IPS-18c (cell line): ENCODE results near the gene NCOA3.

Experiments
- H3K4me3 ChIP-seq: 2 replicates; pipeline ENCODE4 v1.7.0; 2013; ENCODE audit warnings: low read depth, mild to moderate bottlenecking, low read length, moderate library complexity; ENCODE audit not compliant: insufficient read depth
- H3K9me3 ChIP-seq: one replicate; pipeline ENCODE4 v1.6.1; 2013; ENCODE audit warnings: mild to moderate bottlenecking, low read length, moderate library complexity; ENCODE audit not compliant: control insufficient read depth, insufficient read depth

NCOA3 gene

DNA sequence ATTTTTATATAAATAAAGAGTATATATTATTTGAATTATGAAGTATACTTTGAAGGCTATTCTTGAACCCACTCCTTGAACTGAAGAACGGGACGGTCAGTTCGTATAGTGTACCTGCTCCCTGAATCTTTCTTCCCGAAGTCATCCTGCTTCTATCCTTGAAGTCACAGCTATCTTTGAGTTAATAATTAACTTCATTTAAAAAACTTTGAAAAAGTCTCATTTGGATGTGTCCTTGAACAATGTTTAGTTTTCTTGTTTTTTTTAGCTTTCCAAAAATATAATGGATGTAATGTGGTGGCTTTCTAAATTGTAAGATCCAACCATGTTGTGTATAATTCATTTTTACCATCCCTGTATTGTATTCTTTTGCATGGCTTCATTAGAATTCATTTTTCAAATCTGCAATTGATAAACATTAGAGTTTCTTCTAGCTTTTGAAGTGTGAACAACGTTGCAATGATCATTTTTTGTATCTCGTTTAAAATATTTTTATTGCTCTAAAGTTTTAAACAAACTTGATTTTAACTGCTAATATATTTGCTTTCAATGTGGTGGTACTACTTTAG is 94.4 kb downstream of the NCOA3 start:
- H3K4me3 ChIP-seq: no peak overlapping the region
- H3K9me3 ChIP-seq: peaks cover 3% of the 10 kb centered on the region

- H3K4me3 ChIP-seq: no peak overlapping the region
Observed at GRCh38 chr20:47597090-47597489, 95.4 kb downstream of the NCOA3 start.

DNA sequence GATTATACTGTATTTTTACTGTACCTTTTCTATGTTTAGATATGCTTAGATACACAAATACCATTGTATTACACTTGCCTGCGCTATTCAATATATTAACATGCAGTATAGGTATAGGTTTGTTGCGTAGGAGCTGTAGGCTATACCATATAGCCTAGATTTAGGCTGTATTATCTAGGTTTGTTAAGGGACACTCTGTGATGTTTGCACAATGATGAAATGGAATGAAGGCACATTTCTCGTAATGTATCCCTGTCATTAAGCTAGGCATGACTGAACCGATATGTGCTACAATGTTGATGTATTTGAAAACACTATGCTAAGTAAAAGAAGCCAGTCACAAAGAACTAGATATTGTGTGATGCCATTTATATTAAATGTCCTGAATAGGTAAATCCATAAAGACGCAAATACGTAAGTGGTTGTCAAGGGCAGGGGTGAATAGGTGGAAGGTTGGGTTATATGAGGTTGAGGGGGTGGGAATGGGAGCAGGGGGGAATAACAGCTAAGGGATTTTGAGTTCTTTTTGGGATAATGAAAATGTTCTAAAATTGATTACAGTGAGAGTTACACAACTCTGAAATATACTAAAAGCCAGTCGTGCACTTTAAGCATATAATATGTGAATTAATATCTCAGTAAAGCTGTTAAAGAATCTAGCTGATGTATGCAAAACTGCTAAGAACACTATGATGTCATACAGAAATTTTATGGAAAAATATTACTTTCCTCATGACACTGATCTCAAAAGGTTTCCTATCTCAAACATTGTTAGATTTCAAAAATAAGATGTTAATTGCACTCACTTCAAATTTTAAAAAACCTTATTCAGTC is 97.4 kb downstream of the NCOA3 start:
- H3K4me3 ChIP-seq: no peak overlapping the region
- peaks cover 3% of the 10 kb centered on the region for H3K9me3 ChIP-seq

More at GRCh38 chr20:47597090-47597489, 95.4 kb downstream of the NCOA3 start:
- H3K9me3 ChIP-seq: peaks cover 3% of the 10 kb centered on the region

DNA sequence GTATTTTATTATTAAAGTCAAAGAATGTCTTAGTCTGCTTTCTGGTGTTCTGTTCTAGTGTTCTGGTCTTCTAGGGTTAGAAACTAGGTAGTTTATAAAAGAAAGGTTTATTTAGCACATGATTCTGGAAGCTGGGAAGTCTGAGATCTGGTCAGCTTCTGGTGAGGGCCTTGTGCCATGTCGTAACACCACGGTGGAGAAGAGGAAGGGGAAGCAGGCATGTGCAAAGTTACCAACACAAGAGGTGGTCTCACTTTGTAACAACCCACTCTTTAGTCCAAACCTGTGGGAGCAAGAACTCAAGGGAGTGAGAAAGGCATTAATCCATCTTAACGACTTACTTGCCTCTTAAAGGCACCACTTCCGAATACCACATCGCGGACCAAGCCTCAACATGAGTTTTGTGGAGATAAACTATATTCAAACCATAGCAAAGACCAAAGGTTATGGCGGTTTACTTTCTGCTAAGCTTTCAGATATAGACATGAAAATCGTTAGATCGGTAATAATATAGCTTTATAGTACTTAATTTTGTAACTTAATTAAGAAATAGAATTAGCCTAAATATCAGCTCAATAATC is 99.4 kb downstream of the NCOA3 start:
- no peak overlapping the region for H3K4me3 ChIP-seq
- peaks cover 3% of the 10 kb centered on the region for H3K9me3 ChIP-seq

GRCh38 chr20:47603260-47603659 is 101.6 kb downstream of the NCOA3 start:
- Histone ChIP-seq H3K9me3 (no peaks in the 10 kb centered on the region), H3K4me3 (no peak overlapping the region)

DNA sequence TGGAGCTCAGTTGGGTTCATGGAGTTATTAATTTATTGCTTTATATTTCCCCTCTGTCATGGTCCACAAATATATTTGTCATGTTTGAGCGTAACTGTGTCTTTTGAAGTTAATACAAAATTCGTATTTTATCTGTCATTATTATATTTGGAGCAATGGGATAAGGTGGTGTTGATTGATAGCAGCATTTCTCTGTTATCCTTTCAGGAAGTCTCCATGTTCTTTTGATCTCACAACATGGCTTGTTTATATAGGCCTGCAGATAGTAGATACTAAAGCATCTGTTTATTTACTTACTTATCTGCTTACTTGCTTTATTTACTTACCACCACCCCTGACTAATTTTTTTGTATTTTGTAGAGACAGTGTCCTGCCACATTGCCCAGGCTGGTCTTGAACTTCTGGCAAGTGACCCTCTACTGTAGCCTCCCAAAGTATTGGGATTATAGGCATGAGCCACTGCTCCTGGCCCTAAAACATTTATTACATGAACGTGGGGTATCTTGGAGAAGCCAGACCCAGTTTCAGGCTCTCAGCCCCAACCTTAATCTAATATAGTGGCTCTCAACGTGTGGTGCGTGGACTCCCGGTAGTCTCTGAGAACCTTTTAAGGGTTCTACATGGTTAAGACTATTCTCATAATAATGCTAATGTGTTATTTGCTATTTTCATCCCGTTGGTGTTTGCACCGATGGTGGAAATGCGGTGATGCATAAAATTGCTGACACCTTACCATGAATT is 104.2 kb downstream of the NCOA3 start:
- Histone ChIP-seq H3K9me3 (no peaks in the 10 kb centered on the region), H3K4me3 (no peak overlapping the region)

GRCh38 chr20:47606414-47606982 is 104.8 kb downstream of the NCOA3 start:
- Histone ChIP-seq H3K4me3 (no peak overlapping the region), H3K9me3 (no peaks in the 10 kb centered on the region)

GRCh38 chr20:47606983-47607613 is 105.4 kb downstream of the NCOA3 start:
- Histone ChIP-seq H3K4me3 (no peak overlapping the region), H3K9me3 (no peaks in the 10 kb centered on the region)

DNA sequence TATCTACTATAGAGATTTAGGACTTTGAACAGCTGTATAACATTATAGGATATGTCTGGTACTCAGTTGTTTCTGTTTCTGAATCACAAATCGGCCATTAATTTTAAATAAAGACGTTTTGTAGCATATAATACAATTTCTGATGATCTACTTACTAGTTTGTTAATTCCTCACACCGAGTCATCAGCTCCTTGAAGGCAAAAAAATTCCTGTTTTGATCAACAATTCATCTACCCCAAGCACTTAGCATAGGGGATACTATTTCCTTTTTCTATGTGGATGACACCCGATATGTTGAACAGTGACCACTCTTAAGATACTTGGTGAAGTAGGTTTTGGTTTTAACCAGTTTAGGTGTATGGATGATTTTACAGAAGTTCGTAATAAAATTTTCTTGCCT is 107.3 kb downstream of the NCOA3 start:
- H3K9me3 ChIP-seq: no peaks in the 10 kb centered on the region
- H3K4me3 ChIP-seq: no peak overlapping the region

GRCh38 chr20:47610247-47610944 is 108.7 kb downstream of the NCOA3 start:
- no peaks in the 10 kb centered on the region for H3K9me3 ChIP-seq
- no peak overlapping the region for H3K4me3 ChIP-seq

DNA sequence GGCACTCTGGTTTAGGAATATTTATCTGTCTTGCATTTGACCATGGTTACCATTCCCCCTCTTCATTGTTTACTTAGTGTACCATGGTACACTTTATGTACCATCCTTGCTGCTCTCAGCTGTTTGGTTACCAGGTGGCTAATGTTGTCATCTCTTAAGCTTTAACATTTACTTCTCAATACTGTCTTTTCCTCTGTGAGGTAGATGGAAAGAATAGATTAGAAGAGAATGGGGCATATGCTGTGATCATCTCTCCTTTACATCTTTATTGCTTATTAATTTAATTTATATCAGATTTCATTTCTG is 109.2 kb downstream of the NCOA3 start:
- no peak overlapping the region for H3K4me3 ChIP-seq
- no peaks in the 10 kb centered on the region for H3K9me3 ChIP-seq

DNA sequence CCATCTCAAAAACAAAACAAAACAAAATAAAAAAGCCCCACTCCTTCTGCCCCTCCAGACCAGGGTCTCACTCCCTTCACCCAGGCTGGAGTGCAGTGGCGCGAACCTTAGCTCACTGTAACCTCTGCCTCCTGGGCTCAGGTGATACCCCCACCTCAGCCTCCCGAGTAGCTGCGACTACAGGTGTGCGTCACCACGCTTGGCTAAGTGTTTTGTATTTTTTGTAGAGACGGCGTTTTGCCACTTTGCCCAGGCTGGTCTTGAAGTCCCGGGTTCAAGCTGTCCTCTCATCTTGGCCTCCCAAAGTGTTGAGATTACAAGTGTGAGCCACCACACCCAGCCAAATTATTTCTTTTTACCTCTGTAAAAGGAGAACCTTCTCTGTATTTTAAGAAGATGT is 110.1 kb downstream of the NCOA3 start:
- Histone ChIP-seq H3K9me3 (no peaks in the 10 kb centered on the region), H3K4me3 (no peak overlapping the region)

- H3K9me3 ChIP-seq: no peaks in the 10 kb centered on the region
- H3K4me3 ChIP-seq: no peak overlapping the region
Observed at GRCh38 chr20:47612670-47613069, 111.0 kb downstream of the NCOA3 start.

DNA sequence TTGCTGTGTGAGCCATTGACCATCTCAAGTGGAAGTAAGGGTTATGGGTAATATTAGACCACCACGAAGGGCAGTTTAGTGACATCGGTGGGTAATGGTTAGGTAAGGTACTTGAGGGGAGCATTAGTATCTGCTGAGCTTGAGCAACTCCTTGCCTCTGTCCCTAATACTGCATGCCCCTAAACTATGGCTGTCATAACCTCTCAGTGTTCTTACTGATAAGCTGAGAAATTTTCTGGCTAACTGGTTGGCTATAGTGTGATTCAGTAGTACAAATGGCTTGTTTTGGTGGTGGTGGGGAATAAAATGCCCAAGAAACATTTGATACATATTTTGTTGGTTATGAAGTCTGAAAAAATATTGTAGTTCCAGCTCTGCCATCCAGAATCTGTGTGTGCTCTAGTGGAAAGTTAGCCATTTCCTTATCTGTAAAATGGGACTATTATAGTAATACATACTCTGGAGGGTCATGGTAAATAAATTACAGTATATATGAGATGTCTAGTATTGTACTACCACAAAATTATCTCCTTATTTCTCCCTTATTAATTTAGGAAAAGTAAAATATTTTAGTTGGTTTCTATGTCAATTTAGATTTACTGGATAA is 113.1 kb downstream of the NCOA3 start:
- Histone ChIP-seq H3K4me3 (no peak overlapping the region), H3K9me3 (no peaks in the 10 kb centered on the region)

DNA sequence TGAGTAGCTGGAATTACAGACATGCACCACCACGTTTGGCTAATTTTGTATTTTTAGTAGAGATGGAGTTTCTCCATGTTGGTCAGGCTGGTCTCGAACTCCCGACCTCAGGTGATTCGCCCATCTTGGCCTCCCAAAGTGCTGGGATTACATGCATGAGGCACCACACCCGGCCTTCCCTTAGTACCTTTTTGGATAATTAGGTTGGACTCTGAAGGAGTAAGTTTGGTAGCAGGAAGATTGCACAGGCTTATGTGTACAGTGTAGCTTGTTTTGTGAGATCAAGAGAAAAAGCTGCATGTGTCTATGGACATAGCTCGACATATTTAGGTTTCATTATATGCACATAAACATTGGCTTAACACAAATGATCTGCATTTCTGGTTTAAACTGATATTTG is 116.8 kb downstream of the NCOA3 start:
- Histone ChIP-seq H3K9me3 (no peaks in the 10 kb centered on the region), H3K4me3 (no peak overlapping the region)
